PC-3 (cell line): Measurements from ENCODE around the gene LGALS7. TPM values are rescaled to one million over a fixed set of nuclear protein-coding genes. Genes with fewer than 3 reads are reported as not detected.

Experiments used
- ATAC-seq: fragments of 200-7000 bp; cut with Tn5 transposase; 2 replicates; pipeline ENCODE4 v1.9.1; 2020; ENCODE audit warnings: mild to moderate bottlenecking, moderate library complexity
- BruUV-seq: library from RNA; stranded (reverse); fragments of 400-500 nt; replicated peaks from 2 replicates; lab custom pipeline; 2021; lab: Mats Ljungman, UMichigan
- CTCF ChIA-PET: fragments of 300-600 bp; sonication (Branson Sonifier 250); formaldehyde crosslinking; loops from one replicate; lab custom pipeline; 2022; ENCODE audit warnings: antibody characterized with exemption; lab: Charles Lee
- POLR2A ChIA-PET: fragments of 300-600 bp; sonication (Branson Sonifier 250); formaldehyde crosslinking; loops from one replicate; lab custom pipeline; 2022; ENCODE audit warnings: antibody characterized with exemption; ENCODE audit not compliant: unreplicated experiment; lab: Charles Lee
- DNase-seq: peaks from one replicate; pipeline ENCODE4 v3.0.0-alpha.2; 2015
- H2AFZ ChIP-seq: fragments of 300-600 bp; sonication (generic); 2 replicates; pipeline ENCODE4 v1.6.0; 2016; ENCODE audit warnings: antibody characterized with exemption, low read length
- H3F3A ChIP-seq: fragments of 300-600 bp; sonication (generic); one replicate; pipeline ENCODE4 v1.6.0; 2017; ENCODE audit warnings: antibody characterized with exemption, low read length, control low read depth, mild to moderate bottlenecking; ENCODE audit not compliant: unreplicated experiment
- H3K27ac ChIP-seq: fragments of 300-600 bp; sonication (generic); 2 replicates; pipeline ENCODE4 v1.5.1; 2016; ENCODE audit warnings: mild to moderate bottlenecking, low read length
- H3K27me3 ChIP-seq: fragments of 300-600 bp; sonication (generic); 2 replicates; pipeline ENCODE4 v1.6.1; 2016; ENCODE audit warnings: low read length, mixed read lengths
- H3K36me3 ChIP-seq: fragments of 300-600 bp; sonication (generic); 2 replicates; pipeline ENCODE4 v1.6.1; 2016; ENCODE audit warnings: low read depth, mixed run types, low read length, mixed read lengths
- H3K4me1 ChIP-seq: fragments of 300-600 bp; sonication (generic); 2 replicates; pipeline ENCODE4 v1.5.1; 2016; ENCODE audit warnings: low read length; ENCODE audit not compliant: insufficient read depth
- H3K4me2 ChIP-seq: fragments of 300-600 bp; sonication (generic); 2 replicates; pipeline ENCODE4 v1.6.0; 2016; ENCODE audit warnings: low read length
- H3K4me3 ChIP-seq: fragments of 300-600 bp; sonication (generic); 2 replicates; pipeline ENCODE4 v1.5.1; 2016; ENCODE audit warnings: mild to moderate bottlenecking, low read length, mixed read lengths
- H3K79me2 ChIP-seq: fragments of 300-600 bp; sonication (generic); 2 replicates; pipeline ENCODE4 v1.6.1; 2017; ENCODE audit warnings: low read length, mixed read lengths
- H3K9ac ChIP-seq: fragments of 300-600 bp; sonication (generic); 2 replicates; pipeline ENCODE4 v1.6.0; 2016; ENCODE audit warnings: mild to moderate bottlenecking, low read length
- H3K9me2 ChIP-seq: fragments of 300-600 bp; sonication (generic); replicated peaks from 2 replicates; pipeline ENCODE4 v1.6.1; 2016; ENCODE audit warnings: mixed run types, low read length, mixed read lengths
- H3K9me3 ChIP-seq: fragments of 300-600 bp; sonication (generic); 2 replicates; pipeline ENCODE4 v1.6.1; 2016; ENCODE audit warnings: low read length, mixed read lengths
- H4K20me1 ChIP-seq: fragments of 300-600 bp; sonication (generic); 2 replicates; pipeline ENCODE4 v1.6.1; 2016; ENCODE audit warnings: low read length, mixed read lengths
- EZH2 ChIP-seq: fragments of 300-600 bp; sonication (generic); IDR thresholded peaks from one replicate; pipeline ENCODE4 v1.6.1; 2017; ENCODE audit warnings: antibody characterized with exemption, mild to moderate bottlenecking, low read length; ENCODE audit not compliant: unreplicated experiment
- EZH2phosphoT487 ChIP-seq: fragments of 300-600 bp; sonication (generic); IDR thresholded peaks from 2 replicates; pipeline ENCODE4 v1.6.1; 2018; ENCODE audit warnings: mild to moderate bottlenecking, antibody characterized with exemption, low read length, borderline replicate concordance
- intact Hi-C: fragments of 100-400 bp; cut with micrococcal nuclease; formaldehyde crosslinking; loops from 2 replicates; pipeline ENCODE4 v1.9.0; 2023
- total RNA-seq: library from RNA; depleted of rRNA; stranded (reverse); fragments of >200 nt; gene quantifications from 2 replicates; pipeline ENCODE4 v1.2.3, GENCODE V29; 2014
- TF ChIP-seq, protein P1 (sequence below): fragments of 300-600 bp; sonication (generic); conservative IDR thresholded peaks from 2 replicates; pipeline ENCODE4 v1.5.1; 2017; ENCODE audit warnings: antibody characterized with exemption, low read depth, mild to moderate bottlenecking, low read length

LGALS7 gene
- total RNA-seq, 1 experiment from 2014 or later: not detected

DNA sequence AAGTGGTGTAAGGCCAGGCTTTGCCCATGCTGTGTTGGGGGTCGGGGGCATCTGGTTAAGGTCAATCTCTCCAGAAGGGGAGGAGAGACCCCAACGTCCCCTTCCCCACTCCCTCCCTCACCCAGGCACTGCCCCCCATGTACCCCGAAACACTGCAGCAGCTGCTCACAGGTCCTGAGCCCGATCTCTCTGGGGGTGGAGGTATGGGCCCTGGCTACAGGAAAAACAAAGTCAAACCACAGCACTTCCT, 39.2 kb downstream of the LGALS7 start:
- ATAC-seq (no peak), DNase-seq (no peak)
- peaks cover 16% of the 10 kb centered on the region for H3K4me1 ChIP-seq
- POLR2A ChIA-PET: interaction anchor here (0.9 kb wide), 1 partner anchor 196 kb away, joined by 3 read pairs; the partner anchor contains the start of genes MRPS12 and SARS2
- BruUV-seq: no TSS peak
- no peaks in the 10 kb centered on the region for H4K20me1 ChIP-seq
- no peaks in the 10 kb centered on the region for H3K9me2 ChIP-seq
- peaks cover 6% of the 10 kb centered on the region for H3F3A ChIP-seq
- no peak overlapping the region for H3K4me2 ChIP-seq
- H3K36me3 ChIP-seq: peaks cover 21% of the 10 kb centered on the region
- CTCF ChIA-PET: no interaction called here
- H3K27ac ChIP-seq: peak overlapping the region; percentile 62
- no peak overlapping the region for H3K4me3 ChIP-seq
- TF ChIP-seq EZH2phosphoT487: no peak
- H3K9me3 ChIP-seq: no peaks in the 10 kb centered on the region
- intact Hi-C loops: loop anchor here (5.0 kb wide), 1 partner anchor 103 kb away; no protein-coding TSS in a partner anchor
- H3K27me3 ChIP-seq: no peaks in the 10 kb centered on the region
- H3K9ac ChIP-seq: no peak overlapping the region
- H3K79me2 ChIP-seq: no peaks in the 10 kb centered on the region
- no peak overlapping the region for H2AFZ ChIP-seq

DNA sequence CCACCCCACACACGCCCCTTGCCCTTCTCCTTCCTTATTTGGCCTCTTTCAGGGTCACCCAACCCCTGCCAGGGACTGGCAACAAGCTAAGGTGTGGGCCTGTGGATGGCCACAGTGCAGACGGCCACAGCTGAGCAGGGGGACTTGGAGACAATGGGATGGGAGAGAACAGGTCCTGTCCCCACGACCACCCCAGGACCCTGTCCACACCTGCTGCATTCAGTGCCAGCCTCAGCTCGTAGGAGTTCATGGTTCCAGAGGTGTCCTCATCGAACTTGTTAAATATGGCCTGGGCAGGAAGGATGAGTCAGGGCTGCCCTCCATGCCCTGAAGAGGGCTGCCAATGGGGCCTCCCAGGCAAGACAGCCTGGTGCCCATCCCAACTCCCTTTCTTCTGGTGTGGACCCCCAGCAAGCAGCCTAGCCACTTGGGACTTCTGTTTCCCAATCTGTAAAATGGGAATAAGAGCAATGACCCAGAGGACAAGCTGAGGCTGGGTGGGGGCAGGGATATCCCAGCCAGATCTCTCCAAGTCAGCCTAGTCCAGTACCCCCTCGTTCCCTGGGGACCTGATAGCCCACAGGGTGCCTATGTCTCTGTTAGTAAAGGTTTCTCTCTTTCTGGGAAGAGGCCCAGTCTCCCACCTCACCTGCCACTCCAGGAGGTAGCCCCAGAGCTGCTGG, 39.7 kb downstream of the LGALS7 start:
- Histone ChIP-seq H4K20me1 (no peaks in the 10 kb centered on the region), H3K27me3 (no peaks in the 10 kb centered on the region), H3F3A (peaks cover 6% of the 10 kb centered on the region), H3K36me3 (peaks cover 21% of the 10 kb centered on the region), H2AFZ (no peak overlapping the region), H3K4me1 (peaks cover 16% of the 10 kb centered on the region), H3K27ac (peak overlapping the region; percentile 62), H3K79me2 (no peaks in the 10 kb centered on the region), H3K9me3 (no peaks in the 10 kb centered on the region), H3K9me2 (no peaks in the 10 kb centered on the region), H3K4me3 (no peak overlapping the region), H3K4me2 (no peak overlapping the region), H3K9ac (no peak overlapping the region)
- ChIA-PET CTCF (interaction anchor here (0.6 kb wide), 1 partner anchor 89 kb away, joined by 3 read pairs; no protein-coding TSS in a partner anchor), POLR2A (interaction anchor here (0.6 to 0.9 kb wide), 2 partner anchors 98 to 197 kb away, joined by 3 to 5 read pairs; partner anchors contain the start of genes MRPS12 and SARS2)
- DNase-seq (no peak), ATAC-seq (peak; percentile 4)
- intact Hi-C loops: loop anchor here (5.0 kb wide), 1 partner anchor 104 kb away; no protein-coding TSS in a partner anchor
- TSS peak; percentile 23 for BruUV-seq
- TF ChIP-seq, protein P1, sequence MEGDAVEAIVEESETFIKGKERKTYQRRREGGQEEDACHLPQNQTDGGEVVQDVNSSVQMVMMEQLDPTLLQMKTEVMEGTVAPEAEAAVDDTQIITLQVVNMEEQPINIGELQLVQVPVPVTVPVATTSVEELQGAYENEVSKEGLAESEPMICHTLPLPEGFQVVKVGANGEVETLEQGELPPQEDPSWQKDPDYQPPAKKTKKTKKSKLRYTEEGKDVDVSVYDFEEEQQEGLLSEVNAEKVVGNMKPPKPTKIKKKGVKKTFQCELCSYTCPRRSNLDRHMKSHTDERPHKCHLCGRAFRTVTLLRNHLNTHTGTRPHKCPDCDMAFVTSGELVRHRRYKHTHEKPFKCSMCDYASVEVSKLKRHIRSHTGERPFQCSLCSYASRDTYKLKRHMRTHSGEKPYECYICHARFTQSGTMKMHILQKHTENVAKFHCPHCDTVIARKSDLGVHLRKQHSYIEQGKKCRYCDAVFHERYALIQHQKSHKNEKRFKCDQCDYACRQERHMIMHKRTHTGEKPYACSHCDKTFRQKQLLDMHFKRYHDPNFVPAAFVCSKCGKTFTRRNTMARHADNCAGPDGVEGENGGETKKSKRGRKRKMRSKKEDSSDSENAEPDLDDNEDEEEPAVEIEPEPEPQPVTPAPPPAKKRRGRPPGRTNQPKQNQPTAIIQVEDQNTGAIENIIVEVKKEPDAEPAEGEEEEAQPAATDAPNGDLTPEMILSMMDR: no peak
- TF ChIP-seq EZH2: no peak
- no peak for TF ChIP-seq EZH2phosphoT487

DNA sequence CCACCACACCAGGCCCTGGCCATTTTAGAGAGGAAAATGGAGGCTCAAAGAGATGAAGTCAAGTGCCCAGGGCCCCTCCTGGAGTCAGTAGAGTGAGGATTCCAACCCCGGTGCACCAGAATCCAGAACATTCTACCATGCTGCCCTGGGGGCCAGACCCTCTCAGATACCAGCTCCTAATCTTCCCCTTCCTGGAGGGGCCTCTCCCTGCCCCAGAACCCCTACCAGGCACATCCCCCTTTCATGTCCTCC, 40.1 kb downstream of the LGALS7 start:
- peaks cover 16% of the 10 kb centered on the region for H3K4me1 ChIP-seq
- no TSS peak for BruUV-seq
- no peak overlapping the region for H3K9ac ChIP-seq
- no peak overlapping the region for H2AFZ ChIP-seq
- ATAC-seq: no peak
- DNase-seq: no peak
- peak overlapping the region; percentile 62 for H3K27ac ChIP-seq
- TF ChIP-seq EZH2phosphoT487 (no peak), EZH2 (no peak)
- TF ChIP-seq, protein P1: no peak
- H3K36me3 ChIP-seq: peaks cover 21% of the 10 kb centered on the region
- peaks cover 6% of the 10 kb centered on the region for H3F3A ChIP-seq
- intact Hi-C loops: loop anchor here (5.0 kb wide), 1 partner anchor 104 kb away; no protein-coding TSS in a partner anchor
- H3K4me3 ChIP-seq: no peak overlapping the region
- H4K20me1 ChIP-seq: no peaks in the 10 kb centered on the region
- no peaks in the 10 kb centered on the region for H3K9me2 ChIP-seq
- H3K27me3 ChIP-seq: no peaks in the 10 kb centered on the region
- no peaks in the 10 kb centered on the region for H3K9me3 ChIP-seq
- POLR2A ChIA-PET: interaction anchor here (0.6 kb wide), 1 partner anchor 99 kb away, joined by 5 read pairs; no protein-coding TSS in a partner anchor
- CTCF ChIA-PET: interaction anchor here (0.6 kb wide), 1 partner anchor 89 kb away, joined by 3 read pairs; no protein-coding TSS in a partner anchor
- H3K79me2 ChIP-seq: no peaks in the 10 kb centered on the region
- no peak overlapping the region for H3K4me2 ChIP-seq
